Measurements from ENCODE around the gene MRPL51. TPM values are rescaled to one million over a fixed set of nuclear protein-coding genes. Genes with fewer than 3 reads are reported as not detected.

The MRPL51 gene
- total and polyA plus RNA-seq, 10 of the 15 experiments (the other 5 are each of a cell fraction or from before 2014, with no cell fraction given) = 137 to 1,202 (median 267) TPM

GRCh38 chr12:6470375-6471163 is 22.5 kb downstream of the MRPL51 start, which contains the start of gene VAMP1 (continued):
- TF ChIP-seq MXI1 (IDR thresholded peaks at IDR 0.05; ENCODE audit: low read depth, low read length) (peak; percentile 58), STAT1 (conservative IDR thresholded peaks at IDR 0.05) (no peak), SMC3 (IDR thresholded peaks at IDR 0.05; ENCODE audit: borderline replicate concordance, low read length) (no peak), CHD2 (IDR thresholded peaks at IDR 0.05; ENCODE audit: borderline replicate concordance, low read depth, low read length) (peak; percentile 83; the same call in 1 of the 2 replicates), PAX8 (IDR thresholded peaks at IDR 0.05) (no peak), CBX3 (IDR thresholded peaks at IDR 0.05; ENCODE audit: borderline replicate concordance, low read depth) (no peak)

- TSS peak; percentile 64 for BruUV-seq (replicated peaks)
- FAIRE-seq = no peak
- no peak for TF ChIP-seq ZNF622 (IDR thresholded peaks at IDR 0.05)
- TF ChIP-seq TAF1 (IDR thresholded peaks at IDR 0.05; ENCODE audit: borderline replicate concordance, low read depth, low read length) = no peak
- no peak for TF ChIP-seq ZBTB11 (CRISPR knock-in tag; IDR thresholded peaks at IDR 0.05)
- TF ChIP-seq IRF3 (IDR thresholded peaks at IDR 0.05) = no peak
Observed at GRCh38 chr12:6469609-6470374, 23.3 kb downstream of the MRPL51 start.

More at GRCh38 chr12:6469609-6470374, 23.3 kb downstream of the MRPL51 start:
- ATAC-seq = peak; percentile 1
- ChIA-PET POLR2A (interaction anchor here (0.9 to 4.7 kb wide), 27 partner anchors 9 to 166 kb away, joined by 3 to 46 read pairs (median 4); partner anchors contain the start of genes CD27, GAPDH, IFFO1 and LPAR5), SMC1A (ENCODE audit: uncharacterized antibody, unreplicated experiment) (interaction anchor here (0.8 to 4.1 kb wide), 20 partner anchors 8 to 192 kb away, joined by 3 to 27 read pairs (median 4); partner anchors contain the start of genes MRPL51 and TAPBPL), CTCF (interaction anchor here (0.5 to 5.6 kb wide), 12 partner anchors 9 to 581 kb away, joined by 3 to 73 read pairs (median 4); partner anchors contain the start of genes GAPDH and TAPBPL), RAD21 (ENCODE audit: unreplicated experiment) (interaction anchor here (0.7 to 4.5 kb wide), 16 partner anchors 9 to 146 kb away, joined by 3 to 43 read pairs (median 6); partner anchors contain the start of genes MRPL51 and TAPBPL)
- no peaks in the 10 kb centered on the region for H3K9me3 ChIP-seq (replicated peaks; ENCODE audit: control insufficient read depth, insufficient read depth, low read length)
- DNase-seq (ENCODE audit: low read depth, low spot score) = no peak
- H3K9ac ChIP-seq (ENCODE audit: control insufficient read depth, insufficient read depth, low read length) = peak overlapping the region; percentile 52
- H3K4me1 ChIP-seq (ENCODE audit: control insufficient read depth, insufficient read depth, low read length) = peaks cover 18% of the 10 kb centered on the region
- peak overlapping the region; percentile 99 for H3K4me3 ChIP-seq
- intact Hi-C loops (cut with micrococcal nuclease; ENCODE audit: unreplicated experiment) (loop anchor here (1.0 to 5.0 kb wide), 3 partner anchors 24 to 147 kb away; partner anchors contain the start of gene MRPL51), in situ Hi-C loops (cut with MboI) (loop anchor here (5.0 kb wide), 1 partner anchor 132 kb away; no protein-coding TSS in a partner anchor)
- no peaks in the 10 kb centered on the region for H3K27me3 ChIP-seq (replicated peaks in 1 of 2; ENCODE audit: control insufficient read depth in 2 of 2, insufficient read depth in 2 of 2, low read length in 1 of 2)
- 1% methylated on average over 16 of the region's 16 CpGs for WGBS (ENCODE audit: insufficient coverage, insufficient replicate concordance, low lambda C conversion rate, missing lambda C conversion rate)
- H3K36me3 ChIP-seq (ENCODE audit: control insufficient read depth in 2 of 2, insufficient read depth in 2 of 2, low read length in 1 of 2) = peaks cover 5 to 11% of the 10 kb centered on the region in 2 experiments; a peak in 3 of 4 replicates
- H4K20me1 ChIP-seq (ENCODE audit: control insufficient read depth, insufficient read depth) = no peaks in the 10 kb centered on the region
- H3K27ac ChIP-seq (ENCODE audit: control insufficient read depth, insufficient read depth) = peak overlapping the region; percentile 63
- H3K79me2 ChIP-seq (ENCODE audit: control insufficient read depth, insufficient read depth, low read length) = peaks cover 49% of the 10 kb centered on the region
- H2AFZ ChIP-seq (ENCODE audit: control insufficient read depth, low read depth, low read length) = no peak overlapping the region
- peak overlapping the region; percentile 95 for H3K4me2 ChIP-seq (ENCODE audit: control insufficient read depth, insufficient read depth)

Measured in GM12878 (cell line).